ENCODE results near the gene NFE2L2. TPM values are rescaled to one million over a fixed set of nuclear protein-coding genes. Genes with fewer than 3 reads are reported as not detected.

Gene NFE2L2
- total and polyA plus RNA-seq, 7 donors: 46.7 to 103 (median 88.3) TPM

DNA sequence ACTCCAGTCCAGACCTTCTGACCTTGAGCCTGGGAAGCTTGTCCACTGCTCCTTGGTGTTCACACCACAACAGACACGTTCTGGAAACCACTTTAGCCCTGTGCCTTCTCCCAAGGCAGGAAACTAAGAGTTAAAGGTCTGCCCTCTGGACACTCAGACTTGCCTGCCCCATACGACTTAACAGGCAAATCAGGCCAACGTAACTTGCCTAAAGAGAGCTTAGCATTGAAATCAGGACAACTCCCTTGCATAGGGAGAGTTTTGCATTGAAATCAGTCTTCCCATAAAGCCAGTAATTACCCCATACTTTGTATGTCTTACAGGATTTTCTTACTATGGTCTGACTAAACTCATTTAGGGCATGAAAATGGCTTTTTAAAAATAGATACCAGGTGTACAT, 18.5 kb downstream of the NFE2L2 start:
- WGBS, 2 donors: 30 to 55% methylated on average over 3 of the region's 3 CpGs
- intact Hi-C loops (cut with DNase I): no loop called here
- peak overlapping the region; percentile 29 to 91 (median 64) for H3K27ac ChIP-seq
- no peak for TF ChIP-seq POLR2A (IDR thresholded peaks at IDR 0.05)
- TF ChIP-seq, protein P1, sequence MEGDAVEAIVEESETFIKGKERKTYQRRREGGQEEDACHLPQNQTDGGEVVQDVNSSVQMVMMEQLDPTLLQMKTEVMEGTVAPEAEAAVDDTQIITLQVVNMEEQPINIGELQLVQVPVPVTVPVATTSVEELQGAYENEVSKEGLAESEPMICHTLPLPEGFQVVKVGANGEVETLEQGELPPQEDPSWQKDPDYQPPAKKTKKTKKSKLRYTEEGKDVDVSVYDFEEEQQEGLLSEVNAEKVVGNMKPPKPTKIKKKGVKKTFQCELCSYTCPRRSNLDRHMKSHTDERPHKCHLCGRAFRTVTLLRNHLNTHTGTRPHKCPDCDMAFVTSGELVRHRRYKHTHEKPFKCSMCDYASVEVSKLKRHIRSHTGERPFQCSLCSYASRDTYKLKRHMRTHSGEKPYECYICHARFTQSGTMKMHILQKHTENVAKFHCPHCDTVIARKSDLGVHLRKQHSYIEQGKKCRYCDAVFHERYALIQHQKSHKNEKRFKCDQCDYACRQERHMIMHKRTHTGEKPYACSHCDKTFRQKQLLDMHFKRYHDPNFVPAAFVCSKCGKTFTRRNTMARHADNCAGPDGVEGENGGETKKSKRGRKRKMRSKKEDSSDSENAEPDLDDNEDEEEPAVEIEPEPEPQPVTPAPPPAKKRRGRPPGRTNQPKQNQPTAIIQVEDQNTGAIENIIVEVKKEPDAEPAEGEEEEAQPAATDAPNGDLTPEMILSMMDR (IDR thresholded peaks at IDR 0.05): no peak
- no peak for TF ChIP-seq POLR2AphosphoS5 (IDR thresholded peaks at IDR 0.05)
- no peak for TF ChIP-seq EP300 (IDR thresholded peaks at IDR 0.05)
- H3K4me3 ChIP-seq: no peak overlapping the region
- DNase-seq: no peak
- peaks cover 0 to 100% (median 92%) of the 10 kb centered on the region in 4 donors for H3K4me1 ChIP-seq
- H3K36me3 ChIP-seq: no peaks in the 10 kb centered on the region
- no peaks in the 10 kb centered on the region for H3K27me3 ChIP-seq
- H3K9me3 ChIP-seq: no peaks in the 10 kb centered on the region

DNA sequence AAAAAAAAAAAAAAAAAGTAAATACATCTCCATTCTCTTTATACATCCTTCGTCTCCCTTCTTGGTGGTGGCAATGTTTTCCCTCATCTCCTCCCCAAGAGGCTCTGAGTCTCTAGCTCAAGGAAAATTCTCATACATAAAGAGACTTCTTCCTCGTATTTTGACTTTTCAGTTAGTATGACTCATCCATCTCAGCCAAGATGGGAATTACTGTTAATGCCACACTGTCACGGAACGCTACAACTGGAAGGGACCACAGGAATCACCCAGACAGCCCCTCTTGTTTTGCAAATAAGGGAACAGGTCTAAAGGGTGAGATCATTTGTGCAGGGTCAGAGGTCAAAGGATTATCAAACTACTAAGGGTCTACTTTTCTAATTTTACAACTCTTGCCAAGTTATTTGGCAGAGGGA, 19.5 kb downstream of the NFE2L2 start:
- intact Hi-C loops (cut with DNase I): no loop called here
- peak overlapping the region; percentile 29 to 91 (median 64) for H3K27ac ChIP-seq
- no peaks in the 10 kb centered on the region for H3K27me3 ChIP-seq
- H3K4me1 ChIP-seq: peaks cover 0 to 100% (median 94%) of the 10 kb centered on the region in 4 donors
- no peaks in the 10 kb centered on the region for H3K36me3 ChIP-seq
- DNase-seq: no peak
- H3K9me3 ChIP-seq: no peaks in the 10 kb centered on the region
- WGBS, 2 donors: 33 to 52% methylated on average over 4 of the region's 4 CpGs
- TF ChIP-seq POLR2A (IDR thresholded peaks at IDR 0.05) (no peak), POLR2AphosphoS5 (IDR thresholded peaks at IDR 0.05) (peak in 1 of 4 donors; percentile 45)
- TF ChIP-seq, protein P1 (IDR thresholded peaks at IDR 0.05): no peak
- no peak overlapping the region for H3K4me3 ChIP-seq

DNA sequence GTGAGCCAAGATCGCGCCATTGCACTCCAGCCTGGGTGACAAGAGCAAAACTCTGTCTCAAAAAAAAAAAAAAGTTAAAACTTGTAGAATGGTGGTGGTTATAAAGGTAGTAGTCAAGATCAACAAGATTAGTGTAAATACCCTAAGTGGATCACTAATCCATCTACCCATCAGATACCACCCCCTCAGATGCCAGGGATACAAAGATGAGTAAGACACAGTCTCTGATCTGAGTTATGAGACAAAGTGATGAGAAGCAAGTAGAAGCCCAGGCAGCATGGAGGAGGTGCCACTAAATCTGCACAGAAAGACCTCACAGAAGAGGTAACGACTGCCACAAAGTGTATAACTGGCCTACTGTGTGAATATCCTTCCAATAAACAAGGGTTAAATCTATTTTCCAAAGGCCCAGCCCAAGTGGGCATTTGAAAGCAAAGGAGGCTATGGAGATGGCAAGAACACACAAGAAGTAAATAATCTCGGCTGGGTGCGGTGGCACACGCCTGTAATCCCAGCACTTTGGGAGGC, 20.2 kb downstream of the NFE2L2 start:
- H3K27me3 ChIP-seq: no peaks in the 10 kb centered on the region
- no peaks in the 10 kb centered on the region for H3K9me3 ChIP-seq
- TF ChIP-seq EP300 (IDR thresholded peaks at IDR 0.05) (no peak), POLR2AphosphoS5 (IDR thresholded peaks at IDR 0.05) (no peak), POLR2A (IDR thresholded peaks at IDR 0.05) (no peak)
- TF ChIP-seq, protein P1 (IDR thresholded peaks at IDR 0.05): no peak
- intact Hi-C loops (cut with DNase I): no loop called here
- DNase-seq: no peak
- no peak overlapping the region for H3K4me3 ChIP-seq
- WGBS, 2 donors: 94 to 96% methylated on average over 6 of the region's 6 CpGs
- peaks cover 0 to 100% (median 99%) of the 10 kb centered on the region in 4 donors for H3K4me1 ChIP-seq
- peak overlapping the region; percentile 43 to 91 (median 82) for H3K27ac ChIP-seq
- no peaks in the 10 kb centered on the region for H3K36me3 ChIP-seq

DNA sequence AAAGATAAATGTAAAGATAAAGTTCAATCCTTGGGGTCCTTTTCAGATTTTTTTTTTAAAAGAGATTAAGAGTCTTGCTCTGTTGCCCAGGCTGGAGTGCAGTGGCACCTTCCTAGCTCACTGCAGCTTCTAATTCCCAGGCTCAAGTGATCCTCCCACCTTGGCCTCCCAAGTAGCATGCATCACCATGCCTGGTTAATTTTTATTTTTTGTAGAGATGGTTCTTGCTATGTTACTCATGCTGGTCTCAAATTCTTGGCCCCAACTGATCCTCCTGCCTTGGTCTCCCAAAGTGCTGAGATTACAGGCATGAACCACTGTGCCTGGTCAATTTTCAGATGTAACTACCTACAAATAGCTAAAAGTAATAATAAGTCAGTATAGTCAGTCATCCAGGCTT, 21.1 kb downstream of the NFE2L2 start:
- H3K27ac ChIP-seq: peak overlapping the region; percentile 80 to 91 (median 86)
- no peak overlapping the region for H3K4me3 ChIP-seq
- H3K27me3 ChIP-seq: no peaks in the 10 kb centered on the region
- H3K4me1 ChIP-seq: peaks cover 0 to 100% (median 99%) of the 10 kb centered on the region in 4 donors
- no peak for DNase-seq
- TF ChIP-seq, protein P1 (IDR thresholded peaks at IDR 0.05): no peak
- TF ChIP-seq POLR2AphosphoS5 (IDR thresholded peaks at IDR 0.05) (no peak), EP300 (IDR thresholded peaks at IDR 0.05) (no peak), POLR2A (IDR thresholded peaks at IDR 0.05) (no peak)
- intact Hi-C loops (cut with DNase I): no loop called here
- no peaks in the 10 kb centered on the region for H3K36me3 ChIP-seq
- H3K9me3 ChIP-seq: no peaks in the 10 kb centered on the region

DNA sequence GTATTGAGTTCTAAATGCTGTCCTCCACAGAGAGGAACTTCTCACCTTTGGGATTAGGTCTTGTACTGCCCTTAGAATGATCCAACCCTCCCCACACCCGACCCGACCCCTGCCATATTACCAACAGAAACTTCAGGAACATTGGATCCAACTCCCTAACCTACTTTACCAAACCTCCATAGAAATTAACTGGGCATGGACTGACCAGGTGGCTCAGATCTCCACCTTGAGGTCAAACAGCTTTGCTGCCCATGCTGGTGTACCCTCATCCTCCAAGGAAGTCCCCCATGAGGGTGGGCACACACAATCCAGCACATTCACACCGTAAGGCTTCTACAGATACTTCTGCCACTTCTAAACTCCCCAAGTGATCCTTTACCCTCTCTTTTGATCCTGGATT, 21.5 kb downstream of the NFE2L2 start:
- H3K9me3 ChIP-seq: no peaks in the 10 kb centered on the region
- 93 to 94% methylated on average over 3 of the region's 3 CpGs for WGBS, 2 donors
- peak overlapping the region; percentile 80 to 91 (median 86) for H3K27ac ChIP-seq
- DNase-seq: peak; percentile 44
- no peaks in the 10 kb centered on the region for H3K27me3 ChIP-seq
- peak overlapping the region in 1 of 4 donors; percentile 4 for H3K4me3 ChIP-seq
- intact Hi-C loops (cut with DNase I): no loop called here
- peaks cover 0 to 100% (median 99%) of the 10 kb centered on the region in 4 donors for H3K4me1 ChIP-seq
- TF ChIP-seq EP300 (IDR thresholded peaks at IDR 0.05) (no peak), POLR2A (IDR thresholded peaks at IDR 0.05) (no peak), POLR2AphosphoS5 (IDR thresholded peaks at IDR 0.05) (no peak)
- TF ChIP-seq, protein P1 (IDR thresholded peaks at IDR 0.05): no peak
- no peaks in the 10 kb centered on the region for H3K36me3 ChIP-seq

Data from sigmoid colon (tissue), 7 donors.